Activated naive CD4-positive, alpha-beta T cell treated with Interleukin-2 at 50 U/mL for 16 hours (primary cell): Measurements from ENCODE around the gene CCDC74A.
"Not testable (repeated sequence)": the region's sequence is repeated elsewhere in the genome, so short reads cannot be mapped to it uniquely, and the experiment has no call there.

Experiments used
- DNase-seq: peaks from one replicate; pipeline ENCODE4 v3.0.0-alpha.2; 2020

CCDC74A gene

DNA sequence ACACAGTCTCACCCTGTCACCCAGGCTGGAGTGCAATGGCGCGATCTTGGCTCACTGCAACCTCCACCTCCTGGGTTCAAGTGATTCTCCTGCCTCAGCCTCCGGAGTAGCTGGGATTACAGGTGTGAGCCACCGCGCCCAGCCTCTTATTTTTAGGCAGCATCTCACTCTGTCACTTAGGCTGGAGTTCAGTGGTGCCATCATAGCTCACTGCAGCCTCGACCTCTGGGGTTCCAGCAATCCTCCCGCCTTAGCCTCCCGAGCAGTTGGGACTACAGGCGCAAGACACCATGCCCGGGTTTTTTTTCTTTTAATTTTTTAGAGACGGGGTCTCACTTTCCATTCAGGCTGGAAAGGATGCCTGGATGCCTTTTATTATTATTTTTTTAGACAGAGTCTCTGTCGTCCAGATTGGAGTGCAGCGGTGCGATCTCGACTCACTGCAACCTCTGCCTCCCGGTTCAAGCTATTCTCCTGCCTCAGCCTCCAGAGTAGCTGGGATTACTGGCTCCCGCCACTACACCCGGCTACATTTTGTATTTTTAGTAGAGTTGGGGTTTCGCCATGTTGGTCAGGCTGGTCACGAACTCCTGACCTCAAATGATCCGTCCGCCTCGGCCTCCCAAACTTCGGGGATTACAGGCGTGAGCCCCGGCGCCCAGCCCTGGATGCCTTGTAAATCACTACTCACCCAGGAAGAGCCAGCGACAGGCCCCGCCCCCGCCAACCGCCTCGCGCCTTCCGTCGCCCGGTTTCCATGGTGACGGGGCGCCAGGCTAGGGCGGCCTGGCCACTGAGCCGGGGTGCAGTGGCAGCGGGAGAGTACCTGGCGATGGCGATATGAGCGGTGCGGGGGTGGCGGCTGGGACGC lies at the start of gene CCDC74A:
CCDC74A (plus strand) TSS at position 758 of the 871 bp plus-strand sequence; CDS start at position 841, 83 bp downstream.
- peak; percentile 79 for DNase-seq

DNA sequence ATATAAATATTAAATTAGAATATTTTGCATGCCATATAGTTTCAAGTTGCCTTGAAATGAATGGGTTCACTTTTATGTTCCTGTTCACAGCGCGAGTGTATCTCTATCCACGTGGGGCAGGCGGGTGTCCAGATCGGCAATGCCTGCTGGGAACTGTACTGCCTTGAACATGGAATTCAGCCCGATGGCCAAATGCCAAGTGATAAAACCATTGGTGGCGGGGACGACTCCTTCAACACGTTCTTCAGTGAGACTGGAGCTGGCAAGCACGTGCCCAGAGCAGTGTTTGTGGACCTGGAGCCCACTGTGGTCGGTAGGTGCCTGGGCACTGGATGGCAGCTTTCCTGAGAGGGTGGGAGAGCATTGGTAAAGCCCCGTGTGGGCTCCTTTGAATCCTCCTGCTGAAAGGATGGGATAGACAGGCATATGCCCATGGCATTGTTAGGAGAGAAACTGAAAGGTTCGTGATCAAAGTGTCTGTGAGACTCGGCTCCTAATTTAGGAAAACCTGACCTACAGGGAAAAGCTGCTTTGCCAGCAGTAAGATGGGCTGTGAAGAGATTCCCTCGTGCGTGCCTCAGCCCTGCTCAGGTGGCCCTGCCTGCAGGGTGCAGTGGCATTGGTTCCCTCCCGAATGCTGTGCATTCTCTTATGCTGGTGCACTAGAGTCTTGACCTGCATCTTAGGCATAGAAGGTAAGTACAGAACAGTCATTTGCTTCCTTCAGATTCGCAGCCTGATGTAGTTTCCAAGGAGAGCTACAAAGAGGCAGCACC lies 49.4 kb upstream of the CCDC74A start:
- not testable (repeated sequence) for DNase-seq

- not testable (repeated sequence) for DNase-seq
Measured at GRCh38 chr2:131478850-131479461, 48.7 kb upstream of the CCDC74A start.

DNA sequence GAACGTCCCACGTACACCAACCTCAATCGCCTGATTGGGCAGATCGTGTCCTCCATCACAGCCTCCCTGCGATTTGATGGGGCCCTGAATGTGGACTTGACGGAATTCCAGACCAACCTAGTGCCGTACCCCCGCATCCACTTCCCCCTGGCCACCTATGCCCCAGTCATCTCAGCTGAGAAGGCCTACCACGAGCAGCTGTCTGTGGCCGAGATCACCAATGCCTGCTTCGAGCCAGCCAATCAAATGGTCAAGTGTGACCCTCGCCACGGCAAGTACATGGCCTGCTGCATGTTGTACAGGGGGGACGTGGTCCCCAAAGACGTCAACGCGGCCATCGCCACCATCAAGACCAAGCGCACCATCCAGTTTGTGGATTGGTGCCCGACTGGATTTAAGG lies 47.3 kb upstream of the CCDC74A start:
- not testable (repeated sequence) for DNase-seq

GRCh38 chr2:131482506-131483155 lies 45.1 kb upstream of the CCDC74A start:
- DNase-seq: not testable (repeated sequence)

DNA sequence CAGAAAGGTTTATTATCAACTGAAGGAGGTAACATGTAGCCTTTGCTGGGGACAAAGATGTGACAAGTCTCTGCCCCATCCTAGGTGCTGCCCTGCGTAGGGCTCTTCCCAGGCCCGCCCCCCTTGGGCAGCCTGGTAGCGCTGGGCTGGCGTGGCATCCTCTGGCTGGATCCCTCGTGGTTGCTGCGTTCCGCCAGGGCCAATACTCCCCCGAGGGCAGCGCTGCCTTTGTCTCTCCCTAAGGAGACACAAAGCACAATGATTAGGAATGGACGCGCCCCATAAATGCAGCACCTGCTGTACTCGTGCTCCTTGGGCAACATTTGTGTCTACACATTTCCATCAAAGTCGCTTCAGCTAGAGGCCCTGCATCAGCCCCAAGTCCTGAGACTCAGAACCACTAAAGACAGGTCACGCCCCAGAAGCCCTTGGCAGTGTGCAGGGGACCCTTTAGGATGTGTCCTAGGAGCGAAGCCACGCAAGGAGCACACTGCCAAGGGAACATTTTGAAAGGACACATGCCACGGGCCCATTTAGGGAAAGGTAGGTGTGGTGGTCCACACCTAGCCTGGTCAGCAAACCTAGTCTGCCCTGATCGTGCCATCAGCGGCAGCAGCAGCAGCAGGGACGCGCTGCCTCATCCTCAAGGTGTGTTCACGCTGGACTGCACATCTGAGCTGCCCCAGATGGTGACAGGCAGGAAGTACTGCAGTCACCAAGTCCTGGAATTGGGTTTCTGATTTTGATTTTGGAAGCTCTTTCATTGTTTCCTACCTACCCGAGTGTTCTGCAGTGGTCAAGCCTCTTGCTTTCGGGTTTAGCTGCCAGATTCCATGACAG lies 43.5 kb upstream of the CCDC74A start:
- not testable (repeated sequence) for DNase-seq

DNA sequence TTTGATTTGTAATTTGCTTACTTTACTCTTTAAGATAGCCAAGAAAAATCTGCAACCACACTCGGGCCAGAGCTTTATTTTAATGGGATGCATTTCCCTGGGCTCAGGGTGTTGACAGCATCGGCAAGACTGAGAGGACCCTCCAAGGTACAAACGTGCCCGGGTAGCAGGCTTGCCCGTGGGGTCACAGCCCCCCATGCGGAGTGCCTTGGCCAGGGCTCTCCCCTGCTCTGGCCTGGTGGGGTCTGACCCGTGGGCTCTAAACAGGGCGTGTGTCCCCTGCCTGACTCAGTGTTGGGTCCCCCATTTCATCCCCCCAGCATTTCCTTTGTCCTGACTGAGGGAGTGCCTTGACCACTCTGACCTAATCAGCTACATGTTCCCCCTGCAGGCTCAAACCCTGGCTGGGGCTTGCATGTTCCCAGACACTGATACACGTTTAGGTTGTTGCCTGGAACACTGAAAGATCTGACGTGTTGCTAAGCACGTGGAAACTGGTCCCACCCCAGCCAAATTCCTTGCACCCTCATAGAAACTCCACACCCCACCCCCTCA lies 42.7 kb upstream of the CCDC74A start:
- not testable (repeated sequence) for DNase-seq

DNA sequence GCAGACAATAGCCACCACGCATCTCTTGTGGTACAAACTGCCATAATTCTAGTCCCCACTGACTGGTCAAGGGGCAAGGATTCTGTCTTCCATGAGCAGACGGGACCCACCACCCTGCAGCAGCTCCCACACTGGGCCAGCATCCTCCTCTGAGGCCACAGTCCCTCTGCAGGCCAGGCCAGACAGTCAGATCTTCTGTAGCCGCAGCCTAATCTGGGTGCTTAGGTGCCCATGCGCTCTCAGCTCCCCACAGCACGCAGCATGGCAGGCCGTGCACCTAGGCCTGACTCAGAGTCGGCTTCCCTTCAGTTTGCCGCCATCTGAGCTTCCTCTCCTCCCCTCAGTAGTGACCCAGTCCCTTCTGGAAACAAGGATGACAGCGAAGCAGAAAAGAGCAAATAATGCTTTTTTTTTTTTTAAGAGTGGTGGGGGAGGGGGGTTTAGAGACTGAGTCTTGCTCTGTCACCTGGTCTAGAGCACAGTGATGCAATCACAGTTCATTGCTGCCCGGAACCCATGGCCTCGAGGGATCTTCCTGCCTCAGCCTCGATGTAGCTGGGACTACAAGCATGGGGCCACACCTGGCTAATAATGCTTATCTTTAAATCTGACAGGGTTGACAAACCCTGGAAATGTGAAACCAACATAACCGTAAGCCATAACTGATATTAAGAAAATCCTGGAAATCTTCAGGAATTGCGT lies 41.3 kb upstream of the CCDC74A start:
- DNase-seq: not testable (repeated sequence)

DNA sequence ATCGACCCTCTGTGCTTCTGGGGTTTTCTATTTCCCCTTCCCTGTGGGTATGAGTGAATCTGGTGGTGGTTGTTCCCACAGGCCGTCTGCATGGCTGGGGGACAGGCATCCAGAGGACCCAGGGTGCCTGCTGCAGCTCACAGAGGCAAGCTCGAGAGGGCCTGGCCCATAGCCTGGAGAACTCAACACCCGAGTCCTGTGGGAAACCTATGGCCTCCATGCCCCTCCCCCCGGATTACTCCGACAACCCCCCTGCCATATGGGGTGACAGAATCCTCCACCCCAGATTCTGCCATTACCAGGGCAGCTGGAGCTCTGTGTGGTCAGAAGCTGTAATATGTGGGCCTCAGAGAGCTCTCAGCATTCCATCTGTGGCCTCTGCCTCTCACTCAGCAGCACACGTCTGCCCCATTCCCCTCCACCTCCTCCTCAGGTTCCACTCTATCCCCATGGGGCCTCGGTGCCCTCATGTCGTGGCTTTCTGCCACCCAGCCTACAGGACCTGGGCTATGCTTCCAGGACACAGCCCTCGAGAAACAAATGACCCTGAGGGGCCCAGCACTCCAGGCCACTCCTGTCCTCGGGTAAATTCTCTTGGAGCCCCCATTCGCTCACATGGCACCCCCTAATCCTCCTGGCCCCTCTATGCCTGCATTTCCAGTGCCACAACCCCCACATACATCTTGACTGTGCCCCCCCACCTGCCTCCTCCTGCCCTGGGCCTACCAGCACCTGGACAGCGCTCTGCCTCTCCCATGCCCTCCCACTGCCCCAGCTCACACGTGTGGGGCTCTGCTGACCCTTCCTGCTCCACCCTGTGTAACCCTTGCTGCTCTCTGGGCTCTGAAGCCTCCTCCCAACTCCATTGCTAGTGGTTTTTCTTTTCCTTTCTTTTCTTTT lies 39.1 kb upstream of the CCDC74A start:
- DNase-seq: no peak

DNA sequence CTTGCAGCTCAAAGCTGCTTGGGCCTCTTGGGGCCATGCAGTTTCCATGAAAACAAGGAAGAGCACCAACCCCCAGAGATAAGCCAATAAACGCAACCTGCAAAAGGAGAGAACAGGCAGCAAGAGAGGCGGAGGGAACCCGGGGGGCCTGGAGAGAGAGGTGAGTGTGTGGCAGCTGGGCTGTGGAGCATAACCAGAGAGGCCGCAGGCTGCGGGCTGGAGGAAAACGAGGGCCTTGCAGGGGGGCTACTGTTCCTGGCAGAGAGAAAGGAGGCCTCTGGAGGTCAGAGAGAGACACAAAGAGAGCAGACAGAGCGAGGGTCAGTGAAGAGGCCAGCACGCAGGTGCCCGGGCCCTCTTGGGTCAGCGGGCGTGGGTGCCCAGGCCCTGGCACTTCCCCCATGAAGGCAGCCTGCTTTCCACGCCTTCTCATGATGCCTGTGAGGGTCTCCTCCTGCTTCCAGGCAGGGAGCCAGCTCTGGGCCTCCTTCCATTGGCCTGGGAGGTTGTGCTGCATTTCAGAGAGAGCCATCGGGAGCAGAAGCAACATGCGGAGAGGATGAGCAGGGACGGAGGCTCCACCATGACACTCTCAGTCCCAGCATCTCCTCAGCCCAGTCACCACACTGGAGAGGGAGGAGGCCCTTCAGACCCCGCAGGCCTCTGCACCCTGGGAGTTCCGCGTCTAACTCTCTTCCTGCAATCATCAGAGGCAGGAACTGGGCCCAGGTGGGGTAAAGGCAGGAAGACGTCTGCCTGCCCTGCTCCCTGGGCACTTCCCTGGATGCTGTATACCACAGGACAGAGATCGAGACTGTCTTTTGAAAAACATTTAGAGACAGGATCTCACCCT lies 36.8 kb upstream of the CCDC74A start:
- peak; percentile 27 for DNase-seq

DNA sequence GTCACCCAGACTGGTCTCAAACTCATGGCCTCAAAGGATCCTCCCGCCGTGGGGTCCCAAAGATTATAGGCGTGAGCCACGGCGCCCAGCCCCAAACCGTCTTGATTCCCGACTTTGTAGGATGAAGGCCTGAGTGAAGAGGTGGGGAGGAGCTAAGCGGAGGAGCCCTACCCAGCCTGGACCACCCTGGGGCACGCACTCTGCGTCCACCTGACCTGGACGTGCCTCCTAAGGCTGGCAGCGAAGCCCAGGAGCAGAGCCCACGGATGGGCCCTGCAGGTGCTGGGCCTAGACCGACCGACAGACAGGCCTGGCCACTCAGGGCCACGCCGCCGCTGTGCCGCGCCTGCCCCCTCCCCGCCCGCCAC lies 36.2 kb upstream of the CCDC74A start:
- DNase-seq: not testable (repeated sequence)

DNA sequence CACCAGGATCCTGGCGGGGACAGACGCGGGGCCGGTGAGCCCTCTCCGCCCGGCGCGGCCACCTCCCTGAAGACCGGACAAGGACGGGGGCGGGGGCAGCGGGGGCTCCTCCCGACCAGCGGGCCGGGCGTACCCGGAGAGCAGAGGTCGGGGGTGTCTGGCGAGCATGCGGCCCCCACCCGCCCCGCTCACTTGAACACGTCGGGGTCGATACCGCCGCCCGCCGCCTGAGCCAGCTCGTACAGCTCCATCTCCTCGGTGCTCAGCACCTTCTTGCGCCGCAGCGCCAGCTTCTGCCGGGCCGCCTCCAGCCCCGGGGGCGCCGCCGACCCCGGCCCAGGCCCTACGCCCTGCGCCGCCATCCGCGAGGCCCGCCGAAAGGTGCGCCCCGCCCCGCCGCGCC lies 35.7 kb upstream of the CCDC74A start, which contains the start of gene MZT2A:
MZT2A (minus strand) TSS at position 383 of the 403 bp plus-strand sequence; CDS start at position 362, 21 bp downstream.
- not testable (repeated sequence) for DNase-seq

DNA sequence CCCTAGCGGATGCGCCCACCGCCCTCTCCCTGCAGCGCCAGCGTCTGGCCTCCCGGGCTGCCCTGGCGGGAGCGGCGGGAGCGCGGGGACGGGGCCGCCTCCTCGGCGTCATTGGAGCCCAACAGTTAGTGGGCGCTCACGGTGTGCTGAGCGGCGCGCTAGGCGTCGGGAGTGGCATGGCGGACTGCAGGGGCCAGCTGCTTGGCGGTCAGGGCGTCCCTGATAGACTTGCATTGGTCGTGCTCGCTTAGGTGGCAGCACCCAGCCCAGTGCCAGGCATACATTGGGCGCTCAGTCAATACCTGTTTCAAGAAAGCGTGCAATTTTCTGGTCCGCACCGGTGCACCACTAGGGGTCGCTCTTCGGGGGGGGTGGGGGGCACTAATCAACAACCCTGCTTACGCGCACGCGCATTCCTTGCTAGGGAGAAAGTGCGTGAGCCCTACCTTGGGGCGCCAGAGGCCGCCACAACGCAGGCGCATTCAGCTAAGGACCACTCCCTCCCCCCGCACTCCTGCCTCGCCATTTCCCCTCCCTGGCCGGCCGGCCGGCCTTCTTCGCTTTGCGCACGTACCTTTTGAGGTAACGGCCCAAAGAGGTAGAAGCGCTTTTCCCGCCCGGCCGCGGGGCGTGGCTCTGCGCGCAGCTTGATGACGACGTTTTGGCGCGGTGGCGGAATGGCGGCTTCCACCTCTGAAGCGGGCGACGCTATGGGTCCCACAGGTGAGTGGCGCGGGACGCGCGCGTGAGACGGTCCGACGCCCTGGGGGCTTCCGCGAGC lies 35.1 kb upstream of the CCDC74A start:
- DNase-seq: peak; percentile 97

DNA sequence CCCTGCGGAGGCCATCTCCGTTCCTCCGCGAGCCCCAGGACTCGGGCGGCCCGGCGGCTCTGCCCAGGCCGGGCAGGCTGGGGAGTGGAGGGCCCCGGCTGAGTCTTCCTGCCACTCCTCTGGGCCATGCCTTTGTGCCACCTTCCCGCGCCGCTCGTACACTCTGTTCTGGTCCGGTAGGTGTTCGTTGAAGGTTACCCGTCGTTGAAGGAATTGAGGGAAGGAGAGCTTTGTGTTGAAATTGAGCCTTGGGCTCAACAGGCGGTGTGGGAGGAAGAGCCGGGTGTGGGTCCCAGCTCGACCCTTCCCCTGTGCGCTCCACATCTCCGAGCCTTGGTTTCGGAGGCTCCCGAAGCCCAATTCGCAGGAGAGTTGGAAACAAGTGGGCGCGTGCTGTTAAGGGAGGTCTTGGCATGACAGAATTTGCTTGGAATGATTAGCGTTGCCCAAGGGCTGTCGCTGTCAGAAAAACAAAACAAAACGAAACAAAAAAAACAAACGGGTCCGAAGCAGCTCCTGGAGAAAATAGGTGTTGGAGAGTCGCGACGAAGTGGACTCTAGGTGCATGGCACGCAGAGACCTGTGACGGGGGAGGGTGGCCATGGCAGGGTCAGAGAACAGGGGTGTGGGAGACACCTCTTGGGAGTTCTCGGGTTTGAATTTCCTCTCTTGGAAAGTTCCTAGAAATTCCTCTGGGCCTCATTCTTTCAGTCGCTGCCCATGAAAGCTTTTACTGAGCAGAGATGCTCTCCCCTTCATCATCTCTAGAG lies 34.3 kb upstream of the CCDC74A start:
- no peak for DNase-seq

DNA sequence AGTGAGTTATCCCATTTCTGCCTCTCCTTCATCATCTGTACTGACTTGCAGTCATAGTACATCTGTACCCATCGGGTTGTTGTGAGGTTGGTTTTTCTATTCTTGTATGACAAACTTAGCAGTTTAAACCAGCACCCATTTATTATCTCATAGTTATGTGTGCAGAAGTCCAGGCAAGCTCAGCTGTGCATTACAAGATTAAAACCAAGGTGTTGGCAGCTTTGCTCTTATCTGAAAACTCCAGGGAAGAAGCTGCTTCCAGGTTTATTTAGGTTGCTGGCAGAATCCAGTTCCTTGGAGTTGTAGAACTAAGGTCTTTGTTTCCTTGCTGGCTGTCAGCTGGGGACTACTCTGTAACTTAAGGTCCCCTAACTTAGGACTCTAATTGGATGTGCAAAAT lies 32.2 kb upstream of the CCDC74A start:
- DNase-seq: not testable (repeated sequence)

DNA sequence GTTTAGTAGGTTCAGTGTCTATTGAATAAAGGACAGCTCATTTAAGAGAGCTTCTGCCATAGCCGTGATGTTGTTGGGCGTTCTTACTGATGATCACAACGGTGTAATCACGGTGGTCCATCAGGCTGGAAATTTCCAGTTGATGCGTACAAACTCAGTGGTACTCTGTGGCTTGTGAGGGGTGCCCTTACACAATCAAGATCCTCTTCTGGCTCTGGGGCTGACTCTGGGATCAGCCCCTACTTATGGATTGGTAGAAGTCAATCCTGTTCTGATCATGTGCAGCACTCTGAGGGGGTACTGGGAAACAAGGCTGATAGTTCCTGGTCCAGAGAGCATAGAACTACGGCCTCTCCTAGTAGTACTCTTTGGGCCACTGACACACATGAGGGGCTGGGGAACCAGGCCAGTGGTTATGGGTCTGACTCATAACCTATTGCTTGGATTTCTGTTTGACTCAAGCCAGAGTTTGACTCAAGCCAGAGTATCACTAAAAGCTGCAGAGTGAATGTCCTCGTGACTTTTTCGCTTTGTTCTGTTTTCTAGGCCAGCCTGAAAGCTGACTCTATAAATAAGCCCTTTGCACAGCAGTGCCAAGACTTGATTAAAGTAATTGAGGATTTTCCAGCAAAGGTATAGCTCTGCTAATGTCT lies 29.2 kb upstream of the CCDC74A start:
- DNase-seq: not testable (repeated sequence)
